SU-DHL-6 (cell line): ENCODE measurements around the gene STRN3.

Experiments used
- H2AFZ ChIP-seq: fragments of 200-600 bp; sonication (generic); 2 replicates; pipeline ENCODE4 v1.6.1; 2014; ENCODE audit warnings: low read depth, mild to moderate bottlenecking, moderate library complexity, mixed read lengths, antibody characterized with exemption, low read length; ENCODE audit not compliant: severe bottlenecking
- H3F3A ChIP-seq: fragments of 200-600 bp; shearing (Covaris generic); 2 replicates; pipeline ENCODE4 v1.6.0; 2016; ENCODE audit warnings: antibody characterized with exemption, mild to moderate bottlenecking; ENCODE audit not compliant: insufficient read depth
- H3K27ac ChIP-seq: fragments of 200-600 bp; sonication (generic); 2 replicates; pipeline ENCODE4 v1.5.1; 2016; ENCODE audit warnings: low read depth, mild to moderate bottlenecking, low read length, moderate library complexity, mixed read lengths
- H3K27me3 ChIP-seq: fragments of 200-600 bp; sonication (generic), shearing (Covaris generic); 2 replicates; pipeline ENCODE4 v1.6.0; 2014; ENCODE audit warnings: mild to moderate bottlenecking, low read length
- H3K36me3 ChIP-seq: fragments of 200-600 bp; sonication (generic); 2 replicates; pipeline ENCODE4 v1.6.1; 2014; ENCODE audit warnings: mild to moderate bottlenecking, low read length, mixed read lengths
- H3K4me2 ChIP-seq: fragments of 300-600, 200-600 bp; shearing (Covaris generic), sonication (generic); 2 replicates; pipeline ENCODE4 v1.6.0; 2014; ENCODE audit warnings: low read length, low read depth, mild to moderate bottlenecking; ENCODE audit not compliant: poor library complexity, severe bottlenecking
- H3K4me3 ChIP-seq: fragments of 200-600 bp; sonication (generic); 2 replicates; pipeline ENCODE4 v1.5.1; 2014; ENCODE audit warnings: antibody characterized with exemption, low read length, mild to moderate bottlenecking, mixed read lengths; ENCODE audit not compliant: insufficient read depth, poor library complexity, severe bottlenecking
- H3K79me2 ChIP-seq: fragments of 200-600 bp; sonication (generic); 2 replicates; pipeline ENCODE4 v1.6.1; 2014; ENCODE audit warnings: mild to moderate bottlenecking, low read length, moderate library complexity; ENCODE audit not compliant: insufficient read depth
- H3K9ac ChIP-seq: fragments of 200-600 bp; sonication (generic); 2 replicates; pipeline ENCODE4 v1.7.0; 2014; ENCODE audit warnings: mild to moderate bottlenecking, low read length
- H3K9me2 ChIP-seq: fragments of 200-600 bp; sonication (generic); replicated peaks from 2 replicates; pipeline ENCODE4 v1.6.1; 2014; ENCODE audit warnings: low read length; ENCODE audit not compliant: insufficient read depth
- H3K9me3 ChIP-seq: fragments of 200-600 bp; sonication (generic); 2 replicates; pipeline ENCODE4 v1.6.1; 2014; ENCODE audit warnings: low read length, mixed read lengths; ENCODE audit not compliant: insufficient read depth
- H4K20me1 ChIP-seq: fragments of 200-600 bp; sonication (generic); 2 replicates; pipeline ENCODE4 v1.6.1; 2014; ENCODE audit warnings: low read depth, mild to moderate bottlenecking, antibody characterized with exemption, low read length, moderate library complexity, mixed read lengths
- CTCF ChIP-seq: fragments of 200-600 bp; sonication (generic); IDR thresholded peaks from one replicate; pipeline ENCODE4 v1.5.1; 2017; ENCODE audit warnings: antibody characterized with exemption, mild to moderate bottlenecking, low read length, moderate library complexity; ENCODE audit not compliant: insufficient read depth, poor library complexity, severe bottlenecking
- EZH2phosphoT487 ChIP-seq: fragments of 200-600 bp; sonication (generic), shearing (Covaris generic); conservative IDR thresholded peaks from 2 replicates; pipeline ENCODE4 v1.6.1; 2018; ENCODE audit warnings: mild to moderate bottlenecking, antibody characterized with exemption, low read length, moderate library complexity, mixed read lengths

The STRN3 gene

DNA sequence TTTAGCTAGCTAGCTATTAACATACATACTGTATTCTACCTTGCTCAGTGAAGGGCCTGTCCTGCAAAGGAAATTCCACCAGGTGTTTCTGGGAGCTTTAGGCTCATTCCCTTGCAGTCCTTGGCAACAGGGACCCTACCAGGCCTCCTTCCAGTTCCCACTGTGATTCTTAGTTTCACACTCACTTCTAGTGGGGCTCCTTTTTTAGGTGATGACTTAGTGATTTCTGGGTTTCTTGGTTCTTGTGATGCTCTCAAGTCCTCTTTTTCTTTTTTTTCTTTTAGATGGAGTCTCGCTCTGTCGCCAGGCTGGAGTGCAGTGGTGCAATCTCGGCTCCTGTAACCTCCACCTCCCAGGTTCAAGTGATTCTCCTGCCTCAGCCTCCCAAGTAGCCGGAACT is 10.4 kb upstream of the STRN3 start:
- H3K9me2 ChIP-seq: no peaks in the 10 kb centered on the region
- H2AFZ ChIP-seq: no peak overlapping the region
- no peaks in the 10 kb centered on the region for H3K27me3 ChIP-seq
- no peaks in the 10 kb centered on the region for H3F3A ChIP-seq
- H3K9me3 ChIP-seq: no peaks in the 10 kb centered on the region
- H3K4me2 ChIP-seq: no peak overlapping the region
- no peak overlapping the region for H3K27ac ChIP-seq
- no peak for TF ChIP-seq CTCF
- TF ChIP-seq EZH2phosphoT487: no peak
- H4K20me1 ChIP-seq: no peaks in the 10 kb centered on the region
- H3K4me3 ChIP-seq: no peak overlapping the region
- H3K9ac ChIP-seq: no peak overlapping the region
- H3K36me3 ChIP-seq: no peaks in the 10 kb centered on the region
- H3K79me2 ChIP-seq: no peaks in the 10 kb centered on the region

DNA sequence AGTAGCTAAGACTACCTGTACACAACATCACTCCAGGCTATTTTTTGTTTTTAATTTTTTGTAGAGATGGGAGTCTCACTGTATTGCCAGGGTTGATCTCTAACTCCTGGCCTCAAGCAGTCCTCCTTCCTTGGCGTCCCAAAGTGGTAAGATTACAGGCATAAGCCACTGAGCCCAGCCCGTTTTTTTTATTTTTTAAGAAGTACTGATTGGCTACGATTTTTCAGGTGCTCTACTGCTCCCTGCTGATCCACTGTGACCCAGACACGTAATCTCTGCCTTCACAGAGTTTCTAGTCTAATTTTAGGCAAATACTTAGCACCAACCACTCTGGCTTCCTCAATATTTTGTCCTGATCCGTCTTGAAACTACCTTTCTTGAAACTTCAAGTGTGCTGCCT is 4.3 kb upstream of the STRN3 start:
- H3K9me3 ChIP-seq: no peaks in the 10 kb centered on the region
- H3F3A ChIP-seq: peaks cover 3% of the 10 kb centered on the region; the same call in 1 of the 2 replicates
- H2AFZ ChIP-seq: no peak overlapping the region
- no peak overlapping the region for H3K4me3 ChIP-seq
- no peak overlapping the region for H3K27ac ChIP-seq
- no peak overlapping the region for H3K9ac ChIP-seq
- H3K4me2 ChIP-seq: no peak overlapping the region
- no peaks in the 10 kb centered on the region for H3K36me3 ChIP-seq
- no peaks in the 10 kb centered on the region for H3K9me2 ChIP-seq
- H3K79me2 ChIP-seq: peaks cover 6% of the 10 kb centered on the region
- H3K27me3 ChIP-seq: no peaks in the 10 kb centered on the region
- TF ChIP-seq CTCF: no peak
- TF ChIP-seq EZH2phosphoT487: no peak
- H4K20me1 ChIP-seq: no peaks in the 10 kb centered on the region

GRCh38 chr14:31029016-31029970 is 3.1 kb upstream of the STRN3 start:
- TF ChIP-seq EZH2phosphoT487 (no peak), CTCF (no peak)
- Histone ChIP-seq H3K4me2 (no peak overlapping the region), H2AFZ (no peak overlapping the region), H3K9ac (no peak overlapping the region), H3K4me3 (no peak overlapping the region), H3K9me2 (no peaks in the 10 kb centered on the region), H3K9me3 (no peaks in the 10 kb centered on the region), H3K36me3 (no peaks in the 10 kb centered on the region), H3K27ac (no peak overlapping the region), H3K27me3 (no peaks in the 10 kb centered on the region), H3K79me2 (peaks cover 18% of the 10 kb centered on the region), H4K20me1 (no peaks in the 10 kb centered on the region), H3F3A (peaks cover 9% of the 10 kb centered on the region; the same call in 1 of the 2 replicates)
